Fibroblast of the aortic adventitia (primary cell): ENCODE measurements around the gene YPEL2. TPM values are rescaled to one million over a fixed set of nuclear protein-coding genes. Genes with fewer than 3 reads are reported as not detected.

ENCODE experiments used
- DNase-seq: peaks from one replicate; pipeline ENCODE4 v3.0.0-alpha.2; 2010; ENCODE audit warnings: low read depth
- H3K4me3 ChIP-seq: 2 replicates; pipeline ENCODE4 v1.5.1; 2011; ENCODE audit warnings: low read depth, mild to moderate bottlenecking, control low read depth, low read length, moderate library complexity
- CTCF ChIP-seq: IDR thresholded peaks from 2 replicates; pipeline ENCODE4 v1.5.1; 2011; ENCODE audit warnings: mild to moderate bottlenecking, low read length, control low read depth, inconsistent platforms; ENCODE audit not compliant: insufficient read depth
- total RNA-seq: library from RNA; depleted of rRNA; stranded (reverse); fragments of >200 nt; gene quantifications from 2 replicates; pipeline ENCODE4 v1.2.3, GENCODE V29; 2012; ENCODE audit warnings: low replicate concordance

The YPEL2 gene
- total RNA-seq, 1 donor, result 10.8 TPM

GRCh38 chr17:59427996-59428395 is 96.5 kb downstream of the YPEL2 start:
- peak; percentile 43 for DNase-seq
- TF ChIP-seq CTCF, result no peak
- H3K4me3 ChIP-seq, result no peak overlapping the region

- H3K4me3 ChIP-seq, result no peak overlapping the region
- peak; percentile 56 for DNase-seq
- TF ChIP-seq CTCF, result no peak
Observed at GRCh38 chr17:59428916-59429485, 97.5 kb downstream of the YPEL2 start.

GRCh38 chr17:59431601-59432000 is 100.1 kb downstream of the YPEL2 start:
- DNase-seq, result peak; percentile 53

GRCh38 chr17:59432657-59433056 is 101.2 kb downstream of the YPEL2 start:
- H3K4me3 ChIP-seq, result no peak overlapping the region
- no peak for TF ChIP-seq CTCF
- DNase-seq, result no peak

More at GRCh38 chr17:59431601-59432000, 100.1 kb downstream of the YPEL2 start:
- no peak overlapping the region for H3K4me3 ChIP-seq
- TF ChIP-seq CTCF, result no peak

GRCh38 chr17:59433586-59433985 is 102.1 kb downstream of the YPEL2 start:
- H3K4me3 ChIP-seq, result no peak overlapping the region
- no peak for DNase-seq
- TF ChIP-seq CTCF, result no peak

- no peak overlapping the region for H3K4me3 ChIP-seq
- no peak for DNase-seq
- TF ChIP-seq CTCF, result no peak
Observed at GRCh38 chr17:59434429-59434828, 103.0 kb downstream of the YPEL2 start.

- peak; percentile 89 for DNase-seq
- TF ChIP-seq CTCF, result no peak
- H3K4me3 ChIP-seq, result no peak overlapping the region
Observed at GRCh38 chr17:59435238-59435637, 103.8 kb downstream of the YPEL2 start.
